Colonic mucosa (tissue), 4 donors: ENCODE results near the gene CACTIN. TPM values are rescaled to one million over a fixed set of nuclear protein-coding genes. Genes with fewer than 3 reads are reported as not detected.

Experiments
- DNase-seq: peaks from one replicate; pipeline ENCODE4 v3.0.0-alpha.2; 2020
- H3K27ac ChIP-seq: fragments of 200-600 bp; one replicate; pipeline ENCODE4 v1.8.0; 2021
- H3K27me3 ChIP-seq: fragments of 200-600 bp; one replicate; pipeline ENCODE4 v1.8.0; 2021
- H3K36me3 ChIP-seq: fragments of 200-600 bp; one replicate; pipeline ENCODE4 v1.8.0; 2021
- H3K4me1 ChIP-seq: fragments of 200-600 bp; one replicate; pipeline ENCODE4 v1.8.0; 2021; ENCODE audit warnings: mild to moderate bottlenecking
- H3K4me3 ChIP-seq: fragments of 200-600 bp; one replicate; pipeline ENCODE4 v1.8.0; 2021
- H3K9ac ChIP-seq, 2 donors: one replicate each; pipeline ENCODE4 v1.7.0; 2013; ENCODE audit warnings: control low read depth in 2 of 2, low read depth in 2 of 2, low read length in 2 of 2
- H3K9me3 ChIP-seq: fragments of 200-600 bp; one replicate; pipeline ENCODE4 v1.8.0; 2021
- intact Hi-C: fragments of 100-400 bp; cut with DNase I; formaldehyde crosslinking; loops from one replicate; pipeline ENCODE4 v1.14.1; 2022
- total RNA-seq, 2 donors: library from RNA; stranded (reverse); fragmentation: NEBNext Ultra II Directional in 1 of 2; extraction: Animal tissue kit (Norgen Biotek cat#: 25700) in 1 of 2; gene quantifications; one replicate each; pipeline ENCODE4 v1.2.1, GENCODE V29; 2021
- TF ChIP-seq, protein P1 (sequence below): fragments of 200-600 bp; IDR thresholded peaks from one replicate; pipeline ENCODE4 v1.8.0; 2022; ENCODE audit warnings: antibody characterized with exemption, mild to moderate bottlenecking
- donor health status: healthy.
- donor health status: DM: no; HTN: no; CAD: no.
- donor health status: DM: no; HTN: no; CAD: no.

Gene CACTIN
- total RNA-seq, 2 donors from 2014 or later: 12.0 to 35.1 TPM

DNA sequence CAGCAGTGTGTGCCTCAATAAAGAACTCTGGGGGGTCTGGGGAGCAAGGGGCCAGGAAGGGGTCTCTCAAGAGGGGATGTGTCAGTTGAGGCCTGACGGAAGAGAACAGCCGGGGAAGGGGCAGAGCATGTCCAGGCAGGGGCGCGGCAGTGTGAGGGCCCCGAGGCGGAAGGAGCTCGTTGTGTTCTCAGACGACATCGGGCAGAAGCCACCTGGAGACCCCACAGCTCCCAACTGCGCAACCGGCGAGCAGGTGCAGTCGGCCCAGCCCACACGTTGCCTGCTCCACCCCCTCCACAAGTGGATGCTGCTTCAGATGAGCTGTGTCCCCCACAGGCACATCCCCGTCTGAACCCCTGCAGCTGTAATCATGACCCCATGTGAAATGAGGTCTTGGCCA, 4.9 kb downstream of the CACTIN start:
- H3K27me3 ChIP-seq: no peaks in the 10 kb centered on the region
- no peak overlapping the region for H3K27ac ChIP-seq
- intact Hi-C loops: no loop called here
- no peaks in the 10 kb centered on the region for H3K36me3 ChIP-seq
- no peak overlapping the region for H3K4me3 ChIP-seq
- DNase-seq: no peak
- no peak overlapping the region for H3K9ac ChIP-seq
- TF ChIP-seq, protein P1, sequence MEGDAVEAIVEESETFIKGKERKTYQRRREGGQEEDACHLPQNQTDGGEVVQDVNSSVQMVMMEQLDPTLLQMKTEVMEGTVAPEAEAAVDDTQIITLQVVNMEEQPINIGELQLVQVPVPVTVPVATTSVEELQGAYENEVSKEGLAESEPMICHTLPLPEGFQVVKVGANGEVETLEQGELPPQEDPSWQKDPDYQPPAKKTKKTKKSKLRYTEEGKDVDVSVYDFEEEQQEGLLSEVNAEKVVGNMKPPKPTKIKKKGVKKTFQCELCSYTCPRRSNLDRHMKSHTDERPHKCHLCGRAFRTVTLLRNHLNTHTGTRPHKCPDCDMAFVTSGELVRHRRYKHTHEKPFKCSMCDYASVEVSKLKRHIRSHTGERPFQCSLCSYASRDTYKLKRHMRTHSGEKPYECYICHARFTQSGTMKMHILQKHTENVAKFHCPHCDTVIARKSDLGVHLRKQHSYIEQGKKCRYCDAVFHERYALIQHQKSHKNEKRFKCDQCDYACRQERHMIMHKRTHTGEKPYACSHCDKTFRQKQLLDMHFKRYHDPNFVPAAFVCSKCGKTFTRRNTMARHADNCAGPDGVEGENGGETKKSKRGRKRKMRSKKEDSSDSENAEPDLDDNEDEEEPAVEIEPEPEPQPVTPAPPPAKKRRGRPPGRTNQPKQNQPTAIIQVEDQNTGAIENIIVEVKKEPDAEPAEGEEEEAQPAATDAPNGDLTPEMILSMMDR: no peak
- peaks cover 10% of the 10 kb centered on the region for H3K4me1 ChIP-seq
- H3K9me3 ChIP-seq: no peaks in the 10 kb centered on the region

DNA sequence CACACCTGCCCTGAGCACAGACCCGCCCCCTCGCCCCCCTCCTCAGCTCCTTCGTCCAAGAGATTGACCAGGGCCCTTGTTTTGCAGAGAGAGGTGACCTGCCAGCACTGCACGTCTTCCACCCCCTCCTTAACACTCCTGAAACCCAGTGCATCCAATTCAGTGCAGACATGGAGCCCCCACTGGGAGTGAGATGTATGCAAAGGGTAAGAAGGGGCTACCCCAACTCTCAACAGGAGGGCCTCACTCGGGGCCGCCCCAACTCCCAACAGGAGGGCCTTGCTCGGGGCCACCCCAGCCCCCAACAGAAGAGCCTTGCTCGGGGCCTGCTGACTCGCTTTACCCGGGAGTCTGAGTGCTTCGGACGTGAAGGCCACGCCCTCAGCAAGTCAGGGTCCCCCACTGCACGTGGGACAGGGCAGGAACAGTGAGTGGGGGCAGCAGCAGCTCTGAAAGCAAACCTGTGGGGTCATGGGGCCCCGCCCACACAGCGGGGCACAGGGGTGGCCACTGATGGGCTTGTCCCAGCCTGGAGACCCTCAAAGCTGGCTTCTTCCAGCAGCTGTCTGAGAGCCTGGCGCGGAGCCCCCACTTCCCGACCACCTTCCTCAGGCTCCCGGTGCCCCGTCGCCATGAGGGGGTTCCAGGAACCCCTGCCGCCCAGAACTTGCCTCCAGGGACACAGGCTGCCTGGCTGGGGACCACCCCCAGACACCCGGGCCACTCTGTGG, 5.6 kb downstream of the CACTIN start:
- TF ChIP-seq, protein P1: no peak
- DNase-seq: no peak
- H3K9me3 ChIP-seq: no peaks in the 10 kb centered on the region
- H3K36me3 ChIP-seq: no peaks in the 10 kb centered on the region
- H3K4me3 ChIP-seq: no peak overlapping the region
- H3K27ac ChIP-seq: no peak overlapping the region
- intact Hi-C loops: no loop called here
- H3K27me3 ChIP-seq: no peaks in the 10 kb centered on the region
- peaks cover 10% of the 10 kb centered on the region for H3K4me1 ChIP-seq
- H3K9ac ChIP-seq: no peak overlapping the region

DNA sequence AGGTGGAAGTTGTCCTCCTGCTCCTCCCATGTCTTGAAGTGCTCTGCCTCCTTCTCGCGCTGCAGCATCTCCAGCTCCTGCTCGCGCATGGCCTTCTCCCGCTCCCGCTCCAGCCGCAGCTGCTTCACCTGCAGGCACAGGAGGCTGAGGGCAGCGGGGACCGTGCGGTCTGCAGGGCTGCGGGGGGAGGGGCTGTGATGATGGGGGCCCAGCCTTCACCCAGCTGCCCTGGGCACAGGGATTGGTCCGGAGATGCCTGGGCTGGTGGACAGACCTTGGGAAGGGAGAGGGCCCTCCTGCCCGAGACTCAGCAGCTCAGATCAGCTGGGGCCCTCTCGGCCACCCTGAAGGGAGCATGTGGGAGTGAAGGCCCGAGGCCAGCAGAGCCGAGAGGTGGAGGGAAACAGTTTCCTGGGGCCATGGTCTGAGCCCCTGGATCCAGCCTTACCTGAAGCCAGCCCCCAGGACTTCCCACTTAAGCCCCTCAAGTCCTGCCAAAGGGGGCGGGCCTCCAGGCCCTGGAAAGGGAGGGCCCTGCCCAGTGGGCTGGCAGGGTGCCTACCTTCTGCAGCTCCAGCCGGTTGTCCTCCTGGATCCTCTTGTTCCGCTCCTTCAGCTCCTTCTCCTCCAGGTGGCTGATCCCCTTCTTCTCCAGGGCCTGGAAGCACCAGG, 6.3 kb downstream of the CACTIN start:
- no peak for DNase-seq
- Histone ChIP-seq H3K9ac (no peak overlapping the region), H3K36me3 (no peaks in the 10 kb centered on the region), H3K27ac (no peak overlapping the region), H3K9me3 (no peaks in the 10 kb centered on the region), H3K27me3 (no peaks in the 10 kb centered on the region), H3K4me3 (no peak overlapping the region), H3K4me1 (peaks cover 4% of the 10 kb centered on the region)
- TF ChIP-seq, protein P1: no peak
- intact Hi-C loops: no loop called here

DNA sequence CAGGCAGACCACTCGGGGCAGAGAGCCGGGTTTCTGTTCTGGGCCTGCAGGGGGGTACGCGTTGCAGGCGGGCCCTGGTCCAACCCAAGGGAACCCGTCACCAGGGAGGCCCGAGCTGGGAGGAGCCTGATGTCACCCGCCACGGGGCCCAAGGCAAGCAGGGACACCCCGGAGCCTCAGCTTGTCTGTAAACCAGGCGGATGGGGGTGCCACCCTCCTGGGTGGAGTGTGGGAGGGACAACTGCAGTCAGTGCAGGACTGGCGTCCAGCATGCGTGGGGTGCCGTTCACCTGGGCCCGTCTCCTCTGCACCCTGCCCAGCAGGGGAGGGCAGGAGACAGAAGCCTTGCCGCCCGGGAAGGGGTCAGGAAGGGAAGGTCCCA, 7.0 kb downstream of the CACTIN start:
- intact Hi-C loops: loop anchor here (2.0 kb wide), 1 partner anchor 75 kb away; no protein-coding TSS in a partner anchor
- no peak overlapping the region for H3K4me3 ChIP-seq
- no peaks in the 10 kb centered on the region for H3K36me3 ChIP-seq
- no peaks in the 10 kb centered on the region for H3K27me3 ChIP-seq
- DNase-seq: no peak
- H3K27ac ChIP-seq: no peak overlapping the region
- no peaks in the 10 kb centered on the region for H3K9me3 ChIP-seq
- no peaks in the 10 kb centered on the region for H3K4me1 ChIP-seq
- TF ChIP-seq, protein P1: no peak
- no peak overlapping the region for H3K9ac ChIP-seq

DNA sequence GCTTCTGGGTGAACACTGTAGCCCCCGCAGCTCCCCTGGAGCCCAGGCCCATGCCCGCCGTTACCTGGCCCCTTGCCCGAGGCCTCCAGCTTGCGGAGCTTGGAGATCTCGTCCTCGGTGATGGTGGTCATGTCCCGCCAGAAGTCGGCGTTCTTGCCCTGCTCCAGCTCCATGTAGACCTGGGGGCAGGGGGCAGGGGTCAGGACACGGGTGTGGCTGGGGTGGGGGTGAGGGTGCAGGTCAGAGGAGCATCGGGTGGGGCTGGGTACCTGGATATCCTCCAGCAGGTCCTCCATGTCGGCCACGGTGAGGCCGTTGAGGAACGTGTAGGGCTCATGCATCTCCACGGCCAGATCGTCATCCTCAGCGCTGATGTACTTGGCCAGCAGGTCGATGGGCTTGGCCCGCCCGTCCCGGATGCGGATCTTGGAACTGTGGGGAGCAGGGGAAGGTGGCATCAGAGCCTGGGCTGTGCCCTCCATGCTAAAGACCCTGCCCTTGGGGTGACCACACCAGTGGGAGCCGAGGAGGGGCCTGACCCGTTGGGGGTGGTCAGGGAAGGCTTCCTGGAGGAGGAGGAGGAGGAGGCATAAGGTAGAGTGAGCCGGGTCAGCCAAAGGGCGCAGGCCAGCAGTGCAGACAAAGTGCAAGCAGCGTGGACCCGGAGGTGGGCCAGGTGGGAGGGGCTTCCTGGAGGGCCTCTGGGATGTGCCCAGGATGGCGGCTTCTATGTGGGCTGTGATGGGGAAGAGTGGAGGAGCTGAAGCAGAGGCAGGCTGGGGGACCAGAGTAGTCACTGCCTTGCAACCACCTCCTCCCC, 7.6 kb downstream of the CACTIN start:
- TF ChIP-seq, protein P1: no peak
- no peaks in the 10 kb centered on the region for H3K27me3 ChIP-seq
- H3K9me3 ChIP-seq: no peaks in the 10 kb centered on the region
- no peak overlapping the region for H3K9ac ChIP-seq
- no peaks in the 10 kb centered on the region for H3K4me1 ChIP-seq
- intact Hi-C loops: loop anchor here (2.0 kb wide), 1 partner anchor 74 kb away; no protein-coding TSS in a partner anchor
- H3K27ac ChIP-seq: no peak overlapping the region
- H3K36me3 ChIP-seq: no peaks in the 10 kb centered on the region
- H3K4me3 ChIP-seq: no peak overlapping the region
- DNase-seq: no peak
